ENCODE results near the gene SLC5A10.
A peak's percentile ranks its signal among the peaks of the same experiment; 100 is the strongest.
"Not testable (repeated sequence)": the region's sequence is repeated elsewhere in the genome, so short reads cannot be mapped to it uniquely, and the experiment has no call there.

SLC5A10 gene

DNA sequence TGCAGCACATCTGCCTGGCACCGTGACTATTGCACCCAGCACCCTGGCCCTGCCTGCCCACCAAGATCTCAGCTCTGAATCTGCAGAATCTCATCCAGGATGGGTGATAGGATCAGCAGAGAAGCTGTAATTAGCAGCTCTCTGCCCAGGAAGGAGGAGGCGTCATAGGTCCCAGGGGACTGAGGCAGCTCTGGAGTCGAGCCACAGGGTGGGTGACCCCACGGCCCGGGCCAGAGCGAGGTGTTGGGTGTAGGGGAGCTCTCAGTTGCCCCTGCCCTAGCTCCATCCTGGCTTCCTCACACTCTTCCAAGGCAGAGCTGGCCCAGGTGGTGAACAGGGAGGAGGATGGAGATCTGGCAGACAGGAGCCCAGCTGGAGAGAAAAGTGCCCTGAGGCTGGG is 70.8 kb downstream of the SLC5A10 start:
- DNase-seq (ENCODE audit: low read depth): no peak
- TF ChIP-seq, protein P1, sequence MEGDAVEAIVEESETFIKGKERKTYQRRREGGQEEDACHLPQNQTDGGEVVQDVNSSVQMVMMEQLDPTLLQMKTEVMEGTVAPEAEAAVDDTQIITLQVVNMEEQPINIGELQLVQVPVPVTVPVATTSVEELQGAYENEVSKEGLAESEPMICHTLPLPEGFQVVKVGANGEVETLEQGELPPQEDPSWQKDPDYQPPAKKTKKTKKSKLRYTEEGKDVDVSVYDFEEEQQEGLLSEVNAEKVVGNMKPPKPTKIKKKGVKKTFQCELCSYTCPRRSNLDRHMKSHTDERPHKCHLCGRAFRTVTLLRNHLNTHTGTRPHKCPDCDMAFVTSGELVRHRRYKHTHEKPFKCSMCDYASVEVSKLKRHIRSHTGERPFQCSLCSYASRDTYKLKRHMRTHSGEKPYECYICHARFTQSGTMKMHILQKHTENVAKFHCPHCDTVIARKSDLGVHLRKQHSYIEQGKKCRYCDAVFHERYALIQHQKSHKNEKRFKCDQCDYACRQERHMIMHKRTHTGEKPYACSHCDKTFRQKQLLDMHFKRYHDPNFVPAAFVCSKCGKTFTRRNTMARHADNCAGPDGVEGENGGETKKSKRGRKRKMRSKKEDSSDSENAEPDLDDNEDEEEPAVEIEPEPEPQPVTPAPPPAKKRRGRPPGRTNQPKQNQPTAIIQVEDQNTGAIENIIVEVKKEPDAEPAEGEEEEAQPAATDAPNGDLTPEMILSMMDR (conservative IDR thresholded peaks at IDR 0.05; ENCODE audit: low read depth, low read length): no peak
- H3K4me3 ChIP-seq (ENCODE audit: low read length): no peak overlapping the region

GRCh38 chr17:19023209-19023999 is 71.4 kb downstream of the SLC5A10 start:
- H3K4me3 ChIP-seq (ENCODE audit: low read length): no peak overlapping the region
- TF ChIP-seq, protein P1 (conservative IDR thresholded peaks at IDR 0.05; ENCODE audit: low read depth, low read length): no peak
- DNase-seq (ENCODE audit: low read depth): no peak

DNA sequence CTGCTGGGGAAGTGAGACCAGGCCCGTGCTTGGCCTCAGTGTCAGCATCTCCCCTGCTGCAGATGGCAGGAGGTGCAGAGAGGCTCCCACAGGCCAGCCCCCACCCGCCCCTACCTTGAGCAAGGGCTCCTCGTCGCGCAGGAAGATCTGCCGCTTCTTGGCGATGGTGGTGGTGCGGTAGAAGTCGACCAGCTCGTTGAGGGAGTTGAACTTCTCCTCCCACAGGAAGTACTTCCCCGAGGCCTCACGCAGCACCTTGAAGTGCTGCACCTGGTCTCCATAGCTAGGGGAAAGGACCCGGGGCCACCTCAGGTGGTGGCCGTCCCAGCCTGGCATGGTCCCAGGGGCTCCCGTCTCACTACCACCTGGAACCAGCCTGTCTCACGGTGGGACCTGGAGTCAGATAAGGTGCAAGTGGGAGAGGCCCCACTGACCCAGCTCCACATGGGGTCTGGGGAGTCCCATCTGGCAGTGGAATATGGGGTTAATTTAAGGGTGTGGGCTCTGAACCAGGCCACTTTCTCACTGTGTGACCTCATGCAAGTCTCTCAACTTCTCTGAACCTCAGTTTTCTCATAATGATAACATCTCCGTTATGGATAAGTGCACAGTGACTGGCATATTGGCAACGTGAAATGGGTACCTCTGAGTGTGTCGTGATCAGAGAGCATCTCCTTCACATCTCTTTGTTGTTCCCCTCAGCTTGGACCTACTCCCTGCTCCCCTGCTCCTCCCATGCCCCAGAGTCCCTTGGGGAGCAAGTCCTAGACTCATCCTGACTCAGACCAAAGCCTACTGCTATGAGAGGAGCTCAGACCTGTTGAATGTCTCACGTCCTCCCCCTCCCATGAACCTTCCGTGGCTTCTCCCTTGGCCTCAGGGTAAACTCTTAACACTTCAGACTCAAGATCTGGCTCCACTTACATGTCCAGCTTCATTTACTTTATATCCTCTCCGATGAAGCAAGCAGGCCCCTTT is 72.4 kb downstream of the SLC5A10 start:
- TF ChIP-seq, protein P1 (conservative IDR thresholded peaks at IDR 0.05; ENCODE audit: low read depth, low read length): no peak
- DNase-seq (ENCODE audit: low read depth): no peak
- H3K4me3 ChIP-seq (ENCODE audit: low read length): no peak overlapping the region

GRCh38 chr17:19028671-19029070 is 76.7 kb downstream of the SLC5A10 start:
- not testable (repeated sequence) for DNase-seq (ENCODE audit: low read depth); H3K4me3 ChIP-seq (ENCODE audit: low read length)

DNA sequence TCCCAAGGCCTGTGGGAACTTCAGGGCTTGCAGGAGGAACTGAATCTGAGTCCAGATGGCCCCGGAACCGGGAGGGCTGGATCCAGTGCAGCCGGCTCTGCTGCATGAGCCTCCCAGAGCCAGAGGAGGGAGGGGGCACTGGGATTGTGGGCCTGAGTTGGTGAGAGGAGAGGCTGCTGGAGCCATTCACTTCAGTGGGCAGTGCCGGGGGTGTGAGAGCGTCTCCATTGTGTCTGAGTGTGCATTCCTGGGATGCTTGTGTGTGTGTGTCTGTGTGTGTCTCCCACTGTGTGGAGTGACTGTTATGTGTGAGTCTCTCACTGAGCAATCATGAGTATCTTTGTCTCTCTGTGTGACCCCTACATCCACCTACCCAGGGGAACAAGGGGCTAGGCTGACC is 77.8 kb downstream of the SLC5A10 start:
- not testable (repeated sequence) for DNase-seq (ENCODE audit: low read depth)

DNA sequence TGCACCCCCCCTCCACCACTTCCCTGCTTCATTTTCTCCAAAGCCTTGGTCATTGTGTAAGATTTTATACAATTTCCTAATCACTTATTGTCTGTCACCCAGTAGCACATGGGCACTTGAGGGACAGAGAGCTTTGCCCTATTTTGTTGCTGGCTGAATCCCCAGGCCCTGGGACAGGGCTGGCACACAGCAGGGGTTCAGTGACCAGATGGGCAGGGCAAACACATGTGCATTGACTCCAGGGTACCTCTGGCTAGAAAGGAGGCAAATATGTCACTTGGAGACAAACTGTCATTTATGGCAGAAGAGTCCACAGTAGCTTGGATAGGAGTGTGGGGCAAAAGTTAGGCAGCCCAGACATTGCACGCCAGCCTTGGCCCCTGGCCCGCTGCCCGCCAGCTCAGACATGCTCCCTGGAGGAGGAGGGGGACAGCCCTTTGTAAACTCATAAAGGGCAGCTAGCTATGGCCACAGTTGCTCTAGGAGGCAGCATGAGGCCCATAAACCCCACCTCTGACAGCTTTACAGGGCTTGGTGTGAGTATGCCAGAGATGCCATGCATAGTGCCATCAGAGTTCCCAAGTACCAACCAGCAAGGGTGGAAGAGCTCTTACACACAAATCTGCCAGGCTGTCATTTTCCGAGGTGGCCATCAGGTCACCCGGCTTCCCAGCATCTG is 78.9 kb downstream of the SLC5A10 start:
- H3K4me3 ChIP-seq (ENCODE audit: low read length); DNase-seq (ENCODE audit: low read depth): not testable (repeated sequence)

More for the DNA sequence above, 77.8 kb downstream of the SLC5A10 start:
- not testable (repeated sequence) for H3K4me3 ChIP-seq (ENCODE audit: low read length)

- DNase-seq (ENCODE audit: low read depth); H3K4me3 ChIP-seq (ENCODE audit: low read length): not testable (repeated sequence)
- TF ChIP-seq, protein P1 (conservative IDR thresholded peaks at IDR 0.05; ENCODE audit: low read depth, low read length): peak; percentile 39
Measured at GRCh38 chr17:19031729-19032128, 79.8 kb downstream of the SLC5A10 start.

- not testable (repeated sequence) for DNase-seq (ENCODE audit: low read depth); H3K4me3 ChIP-seq (ENCODE audit: low read length)
Measured at GRCh38 chr17:19032377-19032988, 80.5 kb downstream of the SLC5A10 start.

DNA sequence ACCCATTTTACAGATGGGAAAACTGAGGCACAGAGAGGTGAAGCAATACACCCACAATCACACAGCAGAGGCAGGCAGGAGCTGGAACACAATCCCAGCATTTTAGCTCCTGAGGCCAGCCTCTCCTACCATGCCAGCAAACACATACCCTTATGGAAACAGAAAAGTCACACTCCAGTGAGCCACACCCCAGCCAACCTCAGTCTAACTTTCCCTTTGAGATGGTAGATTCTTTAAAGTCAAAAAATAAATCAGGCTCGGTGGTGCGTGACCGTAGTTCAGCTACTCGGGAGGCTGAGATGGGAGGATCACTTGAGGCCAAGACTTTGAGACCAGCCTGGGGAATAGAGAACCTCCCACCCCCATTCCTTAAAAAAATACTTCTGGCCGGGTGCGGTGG is 84.2 kb downstream of the SLC5A10 start:
- not testable (repeated sequence) for DNase-seq (ENCODE audit: low read depth); H3K4me3 ChIP-seq (ENCODE audit: low read length)

DNA sequence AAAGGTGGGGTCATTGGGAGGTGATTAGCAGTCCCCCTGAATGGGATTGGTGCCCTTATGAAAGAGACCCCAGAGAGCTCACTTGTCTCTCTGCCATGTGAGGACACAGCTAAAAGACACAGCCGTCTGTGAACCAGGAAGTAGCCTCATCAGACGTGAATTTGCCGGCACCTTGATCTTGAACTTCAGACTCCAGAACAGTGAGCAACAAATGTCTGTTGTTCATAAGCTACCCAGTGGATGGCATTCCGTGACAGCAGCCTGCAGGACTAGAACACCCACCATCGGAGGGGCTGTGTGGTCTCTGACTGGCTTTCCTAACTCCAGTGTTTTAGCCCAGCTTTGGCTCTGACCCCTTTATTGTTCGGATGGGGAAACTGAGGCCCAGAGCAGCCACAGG is 85.6 kb downstream of the SLC5A10 start:
- not testable (repeated sequence) for DNase-seq (ENCODE audit: low read depth); H3K4me3 ChIP-seq (ENCODE audit: low read length)

DNA sequence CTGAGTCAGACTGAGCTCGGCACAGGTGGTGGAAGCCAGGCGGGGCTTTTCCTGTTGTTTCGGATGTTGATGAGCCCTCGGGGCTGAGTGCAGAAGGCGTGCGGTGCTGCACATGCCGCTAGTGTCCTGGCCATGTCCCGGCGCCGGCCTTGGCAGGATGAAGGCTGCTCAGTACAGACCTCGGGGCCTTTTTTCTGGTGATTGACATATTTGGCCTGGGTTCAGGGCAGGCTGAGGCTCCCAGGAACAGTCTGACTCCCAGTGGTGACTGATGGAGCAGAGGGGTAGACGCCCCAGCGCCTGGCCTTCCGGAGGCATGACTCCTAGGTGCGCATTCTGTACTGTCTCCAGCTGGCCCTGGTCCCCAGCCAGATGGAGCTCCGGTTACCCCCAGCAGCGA is 86.0 kb downstream of the SLC5A10 start:
- not testable (repeated sequence) for DNase-seq (ENCODE audit: low read depth); H3K4me3 ChIP-seq (ENCODE audit: low read length)

DNA sequence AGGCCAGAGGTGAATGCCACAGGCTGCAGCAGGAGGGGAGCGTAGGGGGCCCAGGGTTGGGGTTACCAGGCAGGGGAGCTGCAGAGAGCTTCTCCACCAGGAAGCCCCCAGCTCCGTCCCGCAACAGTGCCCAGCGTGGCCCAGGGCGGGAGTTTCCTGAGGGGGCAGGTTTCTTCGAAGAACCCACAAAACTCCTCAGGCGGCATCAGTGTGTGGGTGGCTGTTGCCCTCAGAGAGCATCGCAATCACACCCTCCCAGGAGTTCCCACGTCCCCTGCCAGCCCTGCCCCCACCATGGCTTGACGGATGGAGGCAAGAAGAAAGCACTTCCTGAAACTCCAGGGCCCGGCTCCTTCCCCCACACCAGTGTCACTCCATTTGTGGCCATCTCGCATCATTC is 86.8 kb downstream of the SLC5A10 start:
- DNase-seq (ENCODE audit: low read depth); H3K4me3 ChIP-seq (ENCODE audit: low read length): not testable (repeated sequence)

DNA sequence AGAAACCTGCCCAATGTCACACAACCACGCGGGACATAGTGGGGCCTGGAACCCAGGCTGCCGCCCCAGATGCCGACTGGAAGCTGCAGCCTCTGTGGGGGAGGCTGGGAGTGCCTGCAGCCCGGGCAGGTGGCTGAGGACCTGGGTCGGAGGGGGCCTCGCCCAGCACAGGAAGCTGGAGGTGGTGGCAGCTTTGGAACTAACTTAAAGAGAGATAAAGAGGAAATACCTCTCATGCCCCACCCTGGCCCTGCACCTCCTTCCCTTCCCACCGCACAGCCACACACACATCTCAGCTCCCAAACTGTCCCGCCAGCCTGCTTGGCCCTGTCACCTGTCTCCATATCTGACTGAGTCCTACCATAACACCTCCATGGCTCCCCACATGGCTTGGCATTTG is 88.4 kb downstream of the SLC5A10 start:
- not testable (repeated sequence) for H3K4me3 ChIP-seq (ENCODE audit: low read length); DNase-seq (ENCODE audit: low read depth)

All from retinal pigment epithelial cell (primary cell).